ENCODE data around the gene TXN.
"Not testable (repeated sequence)": the region's sequence is repeated elsewhere in the genome, so short reads cannot be mapped to it uniquely, and the experiment has no call there.

The TXN gene

GRCh38 chr9:110257097-110257841 lies 962 bp upstream of the TXN start:
- DNase-seq, result peak; percentile 10

- peak; percentile 47 for DNase-seq
Measured at GRCh38 chr9:110255463-110256379, 586 bp downstream of the TXN start.

- DNase-seq, result no peak
Measured at GRCh38 chr9:110255034-110255462, 1.3 kb downstream of the TXN start.

DNA sequence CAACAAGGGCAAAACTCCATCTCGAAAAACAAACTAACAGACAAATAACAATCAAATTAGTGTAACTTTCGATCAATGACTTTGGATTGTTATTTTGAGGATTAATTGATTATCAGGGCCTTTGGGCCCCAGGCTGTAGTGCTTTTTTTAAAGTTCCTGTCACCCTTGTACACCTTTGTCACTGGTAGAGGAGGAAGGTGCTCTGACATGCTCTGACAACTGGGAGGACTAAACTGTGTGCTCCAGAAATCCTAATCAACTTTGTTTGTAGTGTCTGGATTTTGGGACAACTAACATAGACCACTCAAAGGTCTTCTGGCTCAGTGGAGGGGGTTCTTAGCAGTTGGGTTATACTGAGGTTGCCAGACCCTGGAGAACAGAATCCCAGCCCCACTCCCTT lies 1.8 kb downstream of the TXN start:
- DNase-seq, result no peak

- DNase-seq, result no peak
Measured at GRCh38 chr9:110252509-110253139, 3.7 kb downstream of the TXN start.

GRCh38 chr9:110251770-110252169 lies 4.5 kb downstream of the TXN start:
- DNase-seq, result not testable (repeated sequence)

DNA sequence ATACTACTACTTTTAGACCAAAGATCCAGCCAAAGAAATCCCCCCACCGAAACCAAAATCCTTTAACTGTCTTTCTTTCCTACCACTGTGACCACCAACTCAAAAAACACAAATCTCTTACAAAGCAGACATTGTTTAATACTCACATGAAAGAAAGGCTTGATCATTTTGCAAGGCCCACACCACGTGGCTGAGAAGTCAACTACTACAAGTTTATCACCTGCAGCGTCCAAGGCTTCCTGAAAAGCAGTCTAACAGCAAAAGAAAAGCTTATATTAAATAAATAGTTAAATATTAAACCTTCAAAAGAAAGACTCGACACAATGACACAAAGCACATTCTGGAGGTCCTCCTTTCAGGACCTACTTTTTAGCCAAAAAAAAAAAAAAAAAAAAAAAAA lies 5.1 kb downstream of the TXN start:
- DNase-seq, result no peak

DNA sequence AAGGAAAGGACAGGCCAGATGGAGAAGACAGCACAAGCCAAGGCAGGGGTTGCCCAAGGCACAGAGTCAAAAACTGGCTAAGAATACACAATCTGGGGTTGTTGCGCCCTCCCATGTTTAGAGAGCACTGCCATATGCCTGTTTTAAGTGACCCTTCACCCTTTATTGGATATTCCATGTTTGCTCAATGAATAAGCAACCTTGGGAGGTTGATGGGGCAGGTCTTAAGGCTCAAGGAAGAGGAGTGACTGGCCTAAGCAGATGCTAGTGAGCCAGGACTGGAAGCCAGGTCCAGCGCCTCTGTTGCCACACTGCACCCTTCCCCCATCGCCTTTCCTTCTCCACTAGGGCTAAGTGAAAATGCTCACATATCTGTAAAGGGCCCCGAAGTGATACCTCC lies 6.7 kb downstream of the TXN start:
- DNase-seq, result no peak

- no peak for DNase-seq
Measured at GRCh38 chr9:110248361-110248760, 7.9 kb downstream of the TXN start.

DNA sequence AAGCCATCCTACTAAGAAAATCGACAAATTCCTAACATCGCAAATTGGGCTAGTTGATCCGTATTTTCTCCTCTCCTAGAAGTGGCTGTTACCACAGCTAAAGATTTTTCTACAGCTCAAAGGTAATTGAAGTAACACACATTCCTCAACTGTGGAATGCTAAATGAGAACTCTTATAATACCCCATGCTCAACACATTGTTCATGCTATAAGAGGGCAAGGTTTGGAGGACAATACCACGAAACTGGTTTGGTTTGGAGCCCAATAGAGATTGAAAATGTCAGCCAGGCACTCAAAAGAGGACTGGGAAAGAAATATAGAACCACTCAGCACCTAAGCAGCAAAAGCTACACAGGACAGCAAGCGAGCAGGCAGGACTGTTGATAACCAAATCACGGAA lies 10.1 kb downstream of the TXN start:
- no peak for DNase-seq

GRCh38 chr9:110244616-110245015 lies 11.7 kb downstream of the TXN start:
- DNase-seq, result no peak

GRCh38 chr9:110241858-110242321 lies 14.4 kb downstream of the TXN start:
- DNase-seq, result no peak

DNA sequence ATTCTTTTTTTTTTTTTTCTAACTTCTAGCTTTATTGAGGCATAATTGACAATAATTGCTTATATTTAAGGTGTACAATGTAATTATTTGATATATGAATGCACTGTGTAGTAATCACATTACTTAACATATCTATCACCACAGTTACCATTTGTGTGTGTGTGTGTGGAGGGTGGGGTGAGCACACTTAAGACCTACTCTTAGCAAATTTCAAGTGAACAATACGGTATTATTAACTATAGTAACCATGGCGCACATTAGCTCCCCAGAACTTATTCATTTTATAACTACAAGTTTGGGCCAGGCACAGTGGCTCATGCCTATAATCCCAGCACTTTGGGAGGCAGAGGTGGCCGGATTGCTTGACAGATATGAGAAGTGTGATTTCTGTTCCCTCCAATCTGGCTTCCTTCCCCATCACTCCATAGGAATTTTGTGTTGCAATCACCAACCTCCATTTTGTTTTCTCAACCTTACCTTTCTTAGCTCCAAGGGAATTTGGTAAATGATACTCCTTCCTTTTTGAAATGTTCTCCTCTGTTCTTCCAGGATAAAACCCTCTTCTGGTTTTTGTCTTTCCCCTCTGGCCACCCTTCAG lies 14.9 kb downstream of the TXN start:
- DNase-seq, result no peak

GRCh38 chr9:110240198-110240597 lies 16.1 kb downstream of the TXN start:
- no peak for DNase-seq

DNA sequence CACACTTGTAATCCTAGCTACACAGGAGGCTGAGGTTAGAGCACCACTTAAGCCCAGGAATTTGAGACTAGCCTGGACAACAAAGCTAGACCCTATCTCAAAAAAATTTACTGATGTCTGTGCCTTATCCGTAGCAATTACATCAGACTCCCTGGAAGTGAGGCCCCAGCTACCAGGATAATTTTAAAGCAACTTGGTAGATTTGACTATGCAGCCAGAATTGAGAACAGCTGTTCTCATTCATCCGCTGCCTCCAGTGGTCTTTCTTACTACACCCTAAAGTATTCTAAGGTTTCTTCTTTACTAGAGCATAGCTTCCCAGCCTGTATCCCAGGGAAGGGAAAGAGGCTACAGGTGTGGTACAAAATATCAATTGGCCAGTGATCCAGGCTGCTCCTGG lies 28.0 kb downstream of the TXN start:
- no peak for DNase-seq

DNA sequence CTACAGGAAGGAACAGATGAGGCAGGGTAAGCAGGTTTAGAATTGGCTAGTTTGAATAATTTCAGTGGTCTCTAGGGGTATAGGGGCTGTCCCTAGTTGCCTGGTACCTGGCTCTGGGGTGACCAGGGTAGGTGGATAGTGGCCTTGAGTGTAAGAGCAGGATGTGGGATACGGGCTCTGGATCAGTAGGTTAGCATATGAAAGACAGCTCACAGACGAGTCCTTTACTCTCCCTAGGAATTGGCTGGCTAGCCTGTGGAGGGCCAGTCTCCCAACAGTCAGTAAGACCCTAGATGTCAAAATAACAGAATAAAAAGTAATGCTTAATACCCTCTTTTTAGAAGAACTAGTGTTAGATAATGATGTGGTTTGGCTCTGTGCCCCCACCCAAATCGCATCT lies 31.7 kb downstream of the TXN start:
- no peak for DNase-seq

GRCh38 chr9:110220809-110221208 lies 35.5 kb downstream of the TXN start:
- DNase-seq, result no peak

DNA sequence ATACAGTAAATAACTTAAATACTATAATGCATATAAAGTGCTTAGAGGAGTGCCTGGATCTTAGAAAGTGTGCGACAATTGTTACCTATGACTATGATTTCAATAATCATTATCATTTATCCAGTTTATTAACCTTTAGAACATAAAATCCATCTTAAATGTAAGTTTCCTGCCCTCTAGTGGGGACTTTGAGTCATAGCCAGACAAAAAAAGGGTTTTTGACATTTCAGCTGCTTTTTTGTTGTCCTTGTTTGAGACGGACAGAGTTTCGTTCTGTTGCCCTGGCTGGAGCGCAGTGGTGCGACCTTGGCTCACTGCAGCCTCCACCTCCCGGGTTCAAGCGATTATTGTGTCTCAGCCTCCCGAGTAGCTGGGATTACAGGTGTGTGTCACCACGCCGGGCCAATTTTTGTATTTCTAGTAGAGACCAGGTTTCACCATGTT lies 38.6 kb downstream of the TXN start:
- no peak for DNase-seq

DNA sequence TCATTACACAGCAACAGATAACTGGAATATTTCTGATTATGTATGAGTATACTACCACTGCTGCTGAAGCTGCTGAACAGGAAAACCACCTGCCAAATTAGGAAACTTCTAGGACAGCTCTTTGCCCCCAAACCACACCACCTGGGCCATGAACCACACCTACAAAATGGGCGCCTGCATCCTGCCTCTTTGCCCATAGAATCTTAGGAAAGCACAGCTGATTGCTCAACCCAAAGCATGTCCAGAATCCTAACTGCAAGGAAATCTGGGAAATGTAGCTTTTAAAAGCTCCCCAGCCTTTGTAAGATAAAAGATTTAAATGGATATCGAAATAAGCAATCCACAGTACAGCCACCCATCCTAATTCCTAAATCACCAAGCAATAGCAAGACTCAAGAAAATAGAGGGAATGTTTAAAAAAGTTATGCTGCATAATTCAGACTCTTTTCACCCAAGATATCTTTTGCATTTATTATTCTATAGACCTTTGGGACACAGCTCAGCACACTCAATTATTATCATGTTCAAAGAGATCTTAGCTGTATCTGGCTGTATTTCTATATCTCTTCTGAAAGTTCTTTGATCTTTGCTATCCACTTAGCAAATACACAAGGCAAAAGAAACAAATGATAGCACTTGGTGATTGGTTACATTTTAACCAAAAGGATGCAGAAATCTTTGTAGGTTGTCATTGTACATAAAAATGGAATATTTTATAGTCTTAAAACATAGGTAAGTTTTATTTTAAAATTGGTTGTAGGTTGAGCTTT lies 41.5 kb downstream of the TXN start:
- DNase-seq, result no peak

- no peak for DNase-seq
Measured at GRCh38 chr9:110214090-110214489, 42.2 kb downstream of the TXN start.

DNA sequence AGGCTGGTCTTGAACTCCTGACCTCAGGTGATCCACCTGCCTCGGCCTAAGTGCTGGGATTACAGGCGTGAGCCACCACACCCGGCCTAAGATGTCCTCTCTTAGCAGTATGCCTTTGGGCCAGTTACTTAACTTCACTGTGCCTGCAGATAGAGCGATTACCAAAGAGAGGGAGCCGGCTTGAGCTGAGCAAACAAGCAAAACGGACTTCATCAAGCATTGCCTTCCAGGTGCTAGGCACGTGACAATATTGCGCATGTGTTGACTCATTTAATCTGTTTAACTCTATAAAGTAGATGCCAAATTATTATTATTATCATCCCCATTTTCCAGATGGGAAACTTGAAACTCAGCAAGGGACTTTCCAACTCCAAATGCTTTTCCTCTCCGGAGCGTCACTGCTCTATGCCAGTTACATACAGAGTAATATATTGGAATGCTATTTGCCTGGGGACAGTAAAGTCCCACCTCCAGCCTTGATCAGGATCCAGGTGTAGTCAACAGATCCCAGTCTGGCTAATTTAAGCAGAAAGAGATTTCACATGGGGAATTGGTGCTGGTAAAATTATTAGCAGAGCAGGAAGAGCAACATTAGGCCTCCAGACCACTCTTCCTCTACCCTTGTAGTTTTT lies 42.8 kb downstream of the TXN start:
- DNase-seq, result no peak

GRCh38 chr9:110208031-110208430 lies 48.3 kb downstream of the TXN start, which contains the start of gene C9orf152:
Gene C9orf152, minus strand, starts transcription at chr9:110208159. Its CDS starts 580 bp downstream, at chr9:110207579.
- DNase-seq, result no peak

Measured in stimulated activated CD4-positive, alpha-beta T cell treated with anti-CD3 and anti-CD28 coated beads, Interleukin-12 subunit alpha, Interleukin-12 subunit beta, amount 100 ng/mL, for 4 hours (primary cell).